Activated CD8-positive, alpha-beta memory T cell treated with anti-CD3 and anti-CD28 coated beads for 1 hour (primary cell): ENCODE results near the gene HS6ST2.

ENCODE experiments used
- DNase-seq, 2 donors: peaks; one replicate each; pipeline ENCODE4 v3.0.0-alpha.2; 2020; ENCODE audit warnings: low read depth in 1 of 2; ENCODE audit errors: extremely low read depth in 1 of 2

HS6ST2 gene

DNA sequence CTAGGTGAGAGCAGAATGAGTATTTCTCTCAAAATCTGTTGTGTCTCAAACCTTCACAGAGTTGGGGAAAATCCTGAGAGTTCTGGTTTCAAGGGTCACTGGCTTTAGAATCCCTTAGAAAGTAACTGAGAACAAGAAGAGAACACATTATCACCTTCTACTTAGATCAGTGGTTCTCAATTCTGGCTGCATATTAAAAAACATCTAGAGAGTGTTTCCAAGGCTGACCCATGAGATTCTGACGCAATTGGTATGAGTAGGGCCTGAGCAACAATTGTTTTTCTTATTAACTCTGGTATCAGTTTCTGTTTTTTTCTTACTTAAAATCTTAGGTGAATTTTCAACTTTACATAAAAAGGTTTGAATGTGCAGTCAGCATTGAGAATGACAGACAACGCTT lies 212.8 kb downstream of the HS6ST2 start:
- DNase-seq = no peak

DNA sequence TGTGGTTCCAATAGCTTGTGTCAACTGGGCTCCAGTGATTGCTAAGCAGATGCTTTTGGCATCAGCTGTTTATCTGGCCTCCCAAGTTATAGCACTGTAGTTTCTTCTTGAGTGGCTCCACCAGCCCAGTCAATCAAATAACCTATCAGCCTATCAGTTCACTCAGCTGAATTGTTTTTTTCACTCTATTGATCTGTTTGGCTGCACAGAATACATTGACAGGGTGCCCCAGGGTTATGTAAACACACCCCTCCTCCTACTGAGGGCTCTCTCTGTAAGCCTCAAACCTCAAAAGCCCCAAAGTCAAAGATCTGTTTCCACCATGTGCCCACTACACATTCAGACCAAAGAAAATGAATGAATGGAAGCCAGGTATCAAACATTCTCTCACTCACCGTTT lies 214.0 kb downstream of the HS6ST2 start:
- DNase-seq = no peak

DNA sequence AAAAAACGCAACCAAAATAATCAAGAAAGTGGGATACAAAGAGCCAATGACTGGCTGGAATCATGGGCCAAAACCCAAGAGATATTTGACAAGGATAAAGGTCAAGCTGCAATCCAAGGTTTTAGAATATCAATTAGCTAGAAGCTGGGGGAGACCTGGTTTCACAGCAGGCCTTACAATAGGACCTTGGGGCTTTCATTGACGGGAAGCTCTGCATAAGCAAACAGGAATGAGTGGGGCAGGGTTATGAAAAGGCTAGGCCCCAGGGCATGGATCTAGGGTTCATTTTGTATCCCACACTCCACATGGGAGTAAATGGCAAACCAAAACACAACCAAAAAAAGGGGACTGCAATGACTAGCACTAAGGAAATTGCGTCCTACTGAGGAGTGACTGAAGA lies 215.3 kb downstream of the HS6ST2 start:
- DNase-seq = no peak

DNA sequence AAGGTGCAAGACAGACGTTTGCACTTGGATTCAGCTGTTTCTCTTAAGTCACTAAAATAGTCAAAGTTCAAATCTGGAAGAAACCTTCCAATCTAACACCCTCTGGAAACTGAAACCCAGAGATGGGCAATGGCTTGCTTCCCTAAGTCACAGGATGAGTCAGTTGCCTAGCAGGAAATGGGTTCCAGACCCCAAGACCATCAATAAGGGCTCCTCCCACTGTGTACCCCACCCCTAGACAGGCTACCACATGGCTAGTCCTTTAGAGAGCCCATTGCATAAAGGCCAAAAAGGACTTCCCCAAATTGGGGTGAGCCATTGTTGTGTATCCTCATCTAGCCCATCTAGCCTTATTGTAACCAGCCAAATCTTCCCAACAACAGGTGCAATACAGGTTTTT lies 216.2 kb downstream of the HS6ST2 start:
- DNase-seq = no peak

DNA sequence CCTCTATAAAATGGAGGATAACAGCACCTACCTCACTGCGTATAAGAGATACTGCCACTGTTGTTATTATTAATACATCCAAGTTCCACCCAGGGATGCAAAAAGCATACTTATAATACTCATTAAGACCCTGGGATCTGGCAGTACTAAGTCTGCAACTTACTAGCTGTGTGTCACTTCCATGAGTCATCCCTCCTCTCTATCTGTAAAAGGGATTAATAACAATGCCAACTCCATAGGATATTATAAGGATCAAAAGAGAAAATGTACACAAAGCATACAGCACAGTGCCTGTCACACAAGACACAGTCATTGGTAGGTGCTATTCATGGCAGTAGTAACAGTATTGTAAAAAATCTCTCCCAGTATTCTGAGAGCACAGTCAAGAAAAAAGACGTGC lies 216.7 kb downstream of the HS6ST2 start:
- DNase-seq = no peak

DNA sequence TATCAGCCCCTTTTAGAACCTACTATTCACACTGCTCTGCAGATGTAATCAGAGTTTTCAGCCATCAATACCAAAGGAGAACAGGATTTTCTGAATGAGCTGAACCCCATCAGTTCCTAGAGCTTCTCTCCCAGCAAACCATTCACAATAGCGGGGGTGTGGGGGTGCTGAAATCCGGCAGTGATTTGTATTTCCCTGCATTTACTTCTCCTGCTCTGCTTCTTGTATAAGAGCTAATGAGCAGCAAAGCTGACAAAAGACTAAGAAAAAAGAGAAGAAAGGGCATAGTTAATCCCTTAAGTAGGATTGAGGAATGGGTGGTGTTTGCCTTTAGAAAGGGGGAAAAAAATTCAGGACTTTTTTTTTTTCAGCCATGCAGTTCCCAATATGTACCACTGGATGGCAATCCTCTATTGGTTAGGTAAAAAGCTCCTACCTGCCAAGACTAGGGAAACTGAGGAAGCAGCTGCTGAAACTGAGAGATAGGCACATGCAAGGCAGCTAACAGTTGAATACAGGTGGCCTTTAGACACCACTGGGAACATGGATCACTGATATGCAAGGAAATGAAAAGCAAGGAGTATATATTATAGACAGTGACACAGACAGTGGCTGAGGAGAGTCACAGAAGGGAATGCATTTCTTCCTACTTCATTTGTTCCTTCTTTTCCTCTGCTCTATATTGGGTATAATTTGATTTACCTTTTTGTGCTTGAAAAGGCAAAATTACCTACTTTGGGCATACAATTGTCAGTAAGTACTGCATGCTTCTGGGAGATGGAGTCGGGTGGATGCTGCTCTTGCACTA lies 217.9 kb downstream of the HS6ST2 start:
- no peak for DNase-seq

DNA sequence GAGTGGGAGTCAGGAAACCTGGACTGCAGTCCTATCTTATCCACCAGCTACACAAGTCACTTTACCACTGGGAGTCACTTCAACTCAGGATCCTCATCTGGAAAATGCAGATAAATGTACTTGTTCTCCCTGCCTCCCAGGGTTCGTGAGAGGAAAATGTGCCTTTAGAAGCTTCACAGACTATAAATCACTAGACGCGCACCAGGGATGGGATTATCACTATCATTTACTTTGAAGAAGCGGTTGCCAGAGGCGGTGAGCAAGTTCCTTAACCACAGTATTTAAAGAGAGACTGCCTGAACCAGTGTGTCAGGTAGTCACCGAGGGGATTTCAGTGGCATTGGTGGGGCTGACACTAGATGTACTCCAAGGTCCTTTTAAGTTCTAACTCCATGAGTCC lies 219.5 kb downstream of the HS6ST2 start:
- DNase-seq = no peak

DNA sequence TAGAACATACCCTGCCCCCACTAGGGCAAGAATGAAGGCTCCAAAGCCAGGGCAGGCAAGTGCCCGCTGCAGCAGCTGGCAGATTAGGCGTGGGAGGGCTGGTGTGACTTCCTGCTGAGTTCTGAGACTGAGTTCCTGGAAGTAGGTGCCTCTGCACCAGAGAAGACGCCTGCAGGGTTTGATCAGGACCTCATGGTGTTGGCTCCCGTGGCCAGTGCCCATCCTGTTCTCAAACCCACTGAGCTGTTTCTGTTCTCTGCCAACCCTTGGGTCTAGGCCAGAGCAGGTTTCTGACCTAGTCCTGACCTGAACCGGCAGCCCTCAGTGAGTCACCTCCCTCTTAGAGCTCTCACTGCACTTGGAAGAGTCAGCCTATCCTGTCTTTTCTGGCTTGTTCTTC lies 220.7 kb downstream of the HS6ST2 start:
- DNase-seq = peak in 1 of 2 donors; percentile 0

DNA sequence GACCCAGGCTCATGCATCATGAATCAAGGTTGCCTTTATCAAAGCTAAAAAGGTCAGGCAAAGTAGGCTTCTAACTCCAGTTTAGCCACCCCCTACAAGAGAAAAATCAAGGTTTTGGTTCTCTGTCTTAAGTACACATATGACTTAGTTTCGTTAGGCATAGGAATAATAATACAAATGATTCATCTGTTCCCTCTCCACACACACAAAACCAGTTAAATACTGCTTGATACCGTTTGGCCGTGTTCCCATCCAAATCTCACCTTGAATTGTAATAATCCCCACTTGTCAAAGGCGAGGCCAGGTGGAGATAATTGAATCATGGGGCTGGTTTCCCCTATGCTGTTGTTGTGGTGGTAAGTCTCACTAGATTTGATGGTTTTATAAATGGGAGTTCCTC lies 226.2 kb downstream of the HS6ST2 start:
- DNase-seq = no peak

DNA sequence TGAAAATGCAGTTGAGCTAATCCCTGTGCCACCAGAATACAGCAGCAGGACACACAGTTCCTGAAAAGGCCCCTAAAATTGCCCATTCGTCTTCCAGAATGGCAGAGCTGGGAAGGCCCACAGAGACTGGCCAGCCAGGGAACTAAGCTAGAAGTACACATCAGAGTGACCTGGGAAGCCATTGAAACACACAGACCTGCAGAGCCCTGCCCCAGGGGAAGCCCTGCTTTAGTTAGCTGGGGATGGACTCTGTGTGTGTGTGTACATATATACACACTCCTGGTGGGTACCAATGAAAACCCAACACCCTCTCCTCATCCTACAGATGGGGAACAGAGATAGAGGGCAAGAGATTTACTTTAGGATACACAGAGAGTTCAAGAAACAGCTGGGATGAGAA lies 227.7 kb downstream of the HS6ST2 start:
- no peak for DNase-seq

DNA sequence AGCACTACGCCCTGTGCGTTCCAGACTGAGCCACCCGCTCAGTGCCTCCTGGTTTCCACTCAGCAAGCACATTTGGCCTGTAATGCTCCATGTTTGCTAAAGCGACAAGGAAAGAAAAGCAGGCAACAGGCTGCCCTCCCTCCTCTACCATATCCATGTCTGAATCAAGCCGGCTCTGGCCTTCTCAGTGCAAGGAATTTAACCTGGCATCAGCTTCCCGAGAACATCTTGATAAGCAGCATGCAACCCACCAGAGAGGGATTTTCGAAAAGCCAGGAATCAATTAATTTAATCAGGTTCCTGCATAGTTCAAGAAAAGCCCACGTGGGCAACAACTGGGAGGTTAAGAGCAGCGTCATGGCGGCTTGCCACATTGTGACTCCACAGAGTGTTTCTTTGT lies 228.2 kb downstream of the HS6ST2 start:
- DNase-seq = no peak

DNA sequence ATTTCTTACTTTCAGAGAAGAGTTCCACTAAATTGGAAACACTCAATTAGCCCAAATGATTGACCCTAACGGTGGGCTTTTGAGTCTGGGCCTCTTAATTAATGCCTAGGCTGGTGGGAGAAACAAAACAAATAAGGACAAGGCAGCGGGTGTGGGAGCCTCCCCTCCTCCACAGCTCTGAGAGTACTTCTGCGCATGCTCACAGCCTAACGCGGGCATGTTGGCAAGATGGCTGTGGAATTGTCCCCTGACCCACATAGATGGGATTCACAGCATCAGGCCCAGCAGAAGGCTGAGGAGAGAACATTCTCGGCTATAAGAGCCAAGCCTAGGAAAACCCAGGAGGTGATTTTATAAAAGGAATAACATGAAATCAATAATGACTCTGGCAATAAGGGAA lies 230.1 kb downstream of the HS6ST2 start:
- no peak for DNase-seq

DNA sequence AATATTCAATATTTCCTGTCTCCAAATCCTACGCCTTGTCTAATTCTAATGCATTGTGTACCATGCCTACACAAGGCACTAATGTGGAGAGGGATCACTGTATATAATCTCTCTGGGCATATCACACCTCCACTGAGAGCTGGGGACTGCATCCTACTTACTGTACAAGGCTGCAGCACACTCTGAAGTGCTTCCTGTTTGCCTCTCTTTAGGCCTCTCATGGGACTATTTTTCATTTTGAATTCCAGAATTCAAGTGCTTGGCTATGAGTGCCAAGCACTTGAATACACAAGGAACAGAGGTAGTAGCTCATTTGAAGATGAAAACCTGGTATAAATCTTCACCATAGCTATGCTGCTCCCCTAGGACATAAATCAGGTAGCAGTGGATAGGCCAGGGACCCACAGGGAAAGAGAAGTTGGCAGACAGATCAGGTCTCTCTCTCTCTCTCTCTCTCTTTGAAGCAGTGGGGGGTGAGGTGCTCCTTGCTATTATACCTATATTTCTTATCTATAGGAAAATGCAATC lies 239.9 kb downstream of the HS6ST2 start:
- no peak for DNase-seq

DNA sequence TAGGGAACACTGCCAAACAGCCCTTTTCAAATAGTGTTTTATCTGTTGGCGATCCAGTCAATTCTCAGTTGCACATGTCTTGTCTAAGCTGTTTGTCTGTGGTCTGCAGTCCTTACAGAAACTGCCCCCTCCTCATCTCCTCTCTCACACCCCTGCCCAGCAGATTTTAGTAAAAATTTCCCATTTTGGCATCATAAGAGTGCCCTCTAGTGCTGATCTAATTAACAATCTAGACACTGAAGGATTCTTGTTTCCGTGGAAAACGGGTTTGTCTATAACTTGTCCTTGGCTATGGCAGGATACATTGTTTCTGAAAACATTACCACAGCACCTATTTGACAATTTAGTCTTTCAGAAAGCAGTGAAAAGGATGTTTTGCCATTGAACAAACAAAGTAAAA lies 242.4 kb downstream of the HS6ST2 start:
- no peak for DNase-seq

DNA sequence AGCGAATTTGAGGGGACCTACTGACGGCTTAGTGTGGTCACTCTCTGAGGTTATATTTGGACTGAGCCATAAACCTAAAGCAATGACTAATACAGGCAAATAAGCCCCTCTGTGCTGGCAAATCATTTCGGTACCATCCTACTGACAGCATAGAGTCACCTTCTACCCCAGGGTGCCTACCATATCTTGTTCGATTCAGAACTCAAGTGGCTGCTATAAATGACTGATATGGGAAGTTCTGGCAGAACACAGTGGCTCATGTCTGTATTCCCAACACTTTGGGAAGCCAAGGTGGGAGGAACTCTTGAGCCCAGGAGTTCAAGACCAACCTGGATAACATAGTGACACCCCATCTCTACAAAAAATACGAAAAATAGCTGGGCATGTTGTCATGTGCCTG lies 243.5 kb downstream of the HS6ST2 start:
- no peak for DNase-seq

DNA sequence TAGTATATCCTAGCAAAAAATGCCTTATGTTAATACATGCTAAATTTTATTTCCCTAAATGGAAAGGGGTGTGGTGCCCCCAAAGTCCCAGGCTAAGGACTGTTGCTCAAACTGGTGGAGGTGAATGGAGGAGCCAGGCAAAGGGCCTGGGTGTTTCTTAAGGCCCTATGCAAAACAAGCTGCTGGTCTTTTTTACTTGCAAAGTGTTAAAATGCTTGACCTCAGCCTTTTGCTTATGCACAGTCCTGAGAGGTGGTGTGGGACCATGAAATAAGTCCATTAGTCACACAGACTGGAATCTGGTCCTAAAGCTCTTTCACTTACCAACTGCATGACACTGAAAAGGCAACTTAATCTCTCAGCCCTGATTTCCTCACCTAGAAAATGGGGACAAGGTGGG lies 246.1 kb downstream of the HS6ST2 start:
- no peak for DNase-seq

DNA sequence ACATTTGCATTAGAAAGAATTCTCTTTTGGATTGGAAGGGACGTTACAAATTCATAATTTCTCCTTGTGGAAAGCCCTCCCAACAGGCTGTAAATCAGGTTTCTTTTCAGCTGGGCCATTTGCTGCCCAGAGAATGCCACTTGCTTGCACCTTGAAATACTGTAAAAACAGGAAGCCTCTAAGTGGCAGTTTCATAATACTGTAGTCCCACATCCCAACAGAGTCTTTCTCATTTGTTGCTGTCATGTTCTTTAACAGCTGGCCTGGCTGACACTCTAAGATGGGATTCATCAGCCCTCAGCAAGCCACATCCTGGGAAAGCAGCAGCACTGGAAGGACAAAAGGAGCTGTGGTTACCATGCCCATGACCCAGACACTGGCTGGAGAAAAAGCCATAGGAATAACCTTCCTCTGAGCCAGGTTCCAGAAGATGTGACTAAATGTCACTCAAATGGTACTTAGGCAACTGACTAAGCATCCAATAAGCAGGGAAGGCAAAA lies 247.7 kb downstream of the HS6ST2 start:
- DNase-seq = no peak

DNA sequence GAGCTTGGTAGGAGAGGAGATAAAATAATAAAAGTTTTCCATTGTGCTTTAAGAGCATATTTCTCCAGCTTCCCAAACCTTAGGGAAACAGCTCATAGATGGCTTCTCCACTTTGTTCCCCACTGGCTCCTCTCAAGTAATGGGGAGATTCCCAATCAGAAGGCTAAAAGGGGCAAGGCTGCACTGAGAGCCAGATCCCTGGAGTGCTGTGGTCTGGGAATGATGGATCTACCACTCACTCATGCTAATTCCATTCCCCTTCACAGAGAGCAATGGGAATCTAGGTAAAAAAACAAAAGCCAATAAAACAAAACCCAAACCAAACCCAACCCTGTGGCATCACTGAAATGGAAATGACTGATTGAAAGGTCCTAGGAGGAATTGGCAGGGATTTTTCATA lies 249.9 kb downstream of the HS6ST2 start:
- no peak for DNase-seq

DNA sequence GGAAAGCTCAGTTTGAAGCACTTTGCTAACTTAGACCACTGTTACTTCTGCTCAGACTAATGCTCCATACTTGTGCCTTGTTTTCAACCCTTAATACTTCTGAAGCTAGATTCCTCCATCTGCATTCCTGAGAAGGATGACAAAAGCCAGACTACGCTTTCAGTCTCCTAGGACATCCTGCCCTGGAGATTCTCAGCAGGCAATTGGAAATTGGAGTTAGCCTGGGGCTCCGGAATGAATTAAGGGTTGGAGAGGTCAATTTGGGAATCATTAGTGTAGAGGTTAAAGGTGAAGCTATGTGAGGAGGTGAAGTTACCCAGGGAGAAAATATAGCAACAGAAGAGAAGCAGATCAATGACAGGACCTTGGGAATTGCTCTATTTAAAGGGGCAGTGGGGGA lies 253.7 kb downstream of the HS6ST2 start:
- no peak for DNase-seq

DNA sequence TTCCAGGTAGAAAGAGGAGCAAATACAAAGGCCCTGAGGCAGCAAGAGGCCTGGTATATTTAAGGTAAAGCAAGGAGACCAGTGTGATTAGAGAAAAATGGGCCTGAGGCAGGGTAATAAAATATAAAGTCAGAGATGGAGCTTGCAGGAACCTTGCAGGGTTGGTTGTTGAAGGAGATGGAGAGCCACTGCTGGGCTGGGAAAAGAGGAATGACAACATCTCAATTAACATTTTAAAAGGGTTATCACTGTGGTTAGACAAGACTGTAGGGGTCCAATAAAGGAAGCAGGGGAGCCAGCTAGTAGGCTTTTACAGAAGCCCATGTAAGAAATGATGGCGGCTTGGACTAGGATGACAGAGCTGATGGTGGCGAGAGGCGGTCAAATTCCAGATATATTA lies 264.0 kb downstream of the HS6ST2 start:
- no peak for DNase-seq

DNA sequence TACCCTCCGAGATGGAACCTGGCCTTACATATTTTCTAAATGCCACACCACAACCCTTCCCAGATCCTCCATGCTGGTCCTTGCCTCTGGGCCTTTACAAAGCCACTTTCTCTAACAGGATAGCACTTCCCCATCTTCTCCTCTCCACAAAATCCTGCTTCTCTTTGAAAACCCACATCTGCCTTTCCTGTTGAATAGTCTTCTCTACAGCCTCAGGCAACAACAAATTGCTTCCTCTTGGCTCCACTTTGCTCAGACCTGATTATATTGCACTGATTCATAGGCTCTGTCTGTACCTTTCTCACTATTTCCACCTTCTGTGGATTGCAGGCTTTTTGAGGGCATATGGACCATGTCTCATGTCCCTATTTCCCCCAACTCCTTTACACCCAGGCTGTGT lies 265.9 kb downstream of the HS6ST2 start:
- no peak for DNase-seq

DNA sequence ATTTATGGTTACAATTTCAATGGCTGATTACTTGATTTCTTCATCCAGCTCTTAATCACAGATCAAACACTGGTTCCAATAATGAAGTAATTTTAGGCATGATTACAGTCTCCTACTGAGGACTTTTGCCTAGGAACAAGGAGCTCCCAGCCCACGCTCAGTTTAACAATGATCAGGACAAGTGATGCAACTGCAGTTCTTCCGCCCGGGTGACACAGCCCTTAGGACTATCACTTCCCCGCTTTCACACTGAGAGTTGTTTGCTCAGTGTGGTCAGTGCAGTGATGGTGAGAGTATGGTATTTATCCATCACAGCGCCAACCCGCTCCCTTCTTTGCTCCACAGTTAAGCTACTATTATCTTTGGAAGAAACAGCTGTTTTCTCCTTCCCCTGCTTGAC lies 266.4 kb downstream of the HS6ST2 start:
- no peak for DNase-seq
